T-helper 17 cell (primary cell): Measurements from ENCODE around the gene CDC7. TPM values are rescaled to one million over a fixed set of nuclear protein-coding genes. Genes with fewer than 3 reads are reported as not detected.
"Not testable (repeated sequence)": the region's sequence is repeated elsewhere in the genome, so short reads cannot be mapped to it uniquely, and the experiment has no call there.

ENCODE experiments used
- ATAC-seq: fragments of 150-1000 bp; cut with Tn5 transposase; 2 replicates; pipeline ENCODE4 v1.10.0; 2021; ENCODE audit warnings: mild to moderate bottlenecking, moderate library complexity
- DNase-seq, 3 donors: peaks; one replicate each; pipeline versions ENCODE4 v3.0.0 to v3.0.0-alpha.2; 2020 to 2021
- H3K9me3 ChIP-seq: one replicate; pipeline ENCODE4 v1.7.0; 2013; ENCODE audit warnings: low read length, mild to moderate bottlenecking; ENCODE audit not compliant: control insufficient read depth, poor library complexity, severe bottlenecking
- H3K27ac Mint-ChIP-seq: one replicate; pipeline ENCODE4 v1.8.0; 2022; ENCODE audit warnings: mild to moderate bottlenecking, moderate library complexity, mixed read lengths
- H3K27me3 Mint-ChIP-seq: one replicate; pipeline ENCODE4 v1.8.0; 2022; ENCODE audit warnings: mixed read lengths
- H3K36me3 Mint-ChIP-seq: one replicate; pipeline ENCODE4 v1.8.0; 2022; ENCODE audit warnings: low read depth, mixed read lengths
- H3K4me1 Mint-ChIP-seq: one replicate; pipeline ENCODE4 v1.8.0; 2022; ENCODE audit warnings: mild to moderate bottlenecking, mixed read lengths
- H3K4me3 Mint-ChIP-seq: one replicate; pipeline ENCODE4 v1.8.0; 2022; ENCODE audit warnings: mild to moderate bottlenecking, moderate library complexity, mixed read lengths
- total RNA-seq, 4 donors: library from RNA in 2 of 4; stranded (reverse) in 2 of 4; gene quantifications; one replicate each; pipeline ENCODE4 v1.2.3 and lab custom pipeline; 2022 to 2026

CDC7 gene
- total RNA-seq, 2 donors from 2014 or later: 5.2 to 6.5 TPM

DNA sequence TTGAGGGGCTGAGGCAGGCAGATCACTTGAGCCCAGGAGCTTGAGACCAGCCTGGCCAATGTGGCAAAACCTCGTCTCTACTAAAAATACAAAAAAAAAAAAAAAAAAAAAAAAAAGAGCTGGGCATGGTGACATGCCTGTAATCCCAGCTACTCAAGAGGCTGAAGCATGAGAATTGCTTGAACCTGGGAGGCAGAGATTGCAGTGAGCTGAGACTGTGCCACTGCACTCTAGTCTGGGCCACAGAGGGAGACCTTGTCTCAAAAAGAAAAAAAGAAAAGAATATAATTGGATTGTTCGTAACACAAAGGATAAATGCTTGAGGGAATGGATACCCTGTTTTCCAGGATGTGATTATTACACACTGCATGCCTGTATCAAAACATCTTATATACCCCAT is 18.5 kb downstream of the CDC7 start:
- not testable (repeated sequence) for ATAC-seq, DNase-seq, H3K4me1 Mint-ChIP-seq, H3K9me3 ChIP-seq, H3K4me3 Mint-ChIP-seq, H3K27ac Mint-ChIP-seq, H3K36me3 Mint-ChIP-seq, H3K27me3 Mint-ChIP-seq

DNA sequence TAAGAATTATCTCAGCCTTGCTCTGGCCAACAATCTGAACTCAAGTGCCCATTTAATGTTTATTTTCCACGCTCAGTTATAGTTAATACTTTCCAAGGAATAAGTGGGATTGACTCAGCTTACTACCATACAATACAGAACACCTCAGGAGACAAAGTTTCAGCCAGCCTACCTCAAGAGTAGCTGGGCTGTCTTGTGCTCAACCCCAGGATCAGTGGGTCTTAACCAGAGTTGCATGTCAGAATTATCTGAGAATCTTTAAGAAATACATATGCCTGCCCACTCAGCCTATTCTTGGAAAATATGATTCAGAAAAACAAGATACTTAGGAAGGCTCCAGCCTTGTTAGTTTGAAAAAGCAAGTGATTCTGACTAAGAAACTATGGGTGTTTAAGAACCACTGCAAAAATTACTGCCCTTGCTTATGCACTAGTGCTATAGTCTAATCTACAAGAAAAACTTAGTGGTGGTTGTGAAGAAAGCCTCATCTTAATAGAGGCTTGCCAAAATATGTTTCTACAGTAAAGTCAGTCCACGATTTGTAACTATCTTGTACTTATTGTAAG is 20.4 kb downstream of the CDC7 start:
- Mint-ChIP-seq H3K27ac (no peak overlapping the region), H3K36me3 (peaks cover 9% of the 10 kb centered on the region), H3K27me3 (no peaks in the 10 kb centered on the region), H3K4me3 (no peak overlapping the region), H3K4me1 (peaks cover 7% of the 10 kb centered on the region)
- no peaks in the 10 kb centered on the region for H3K9me3 ChIP-seq
- DNase-seq: no peak
- ATAC-seq: no peak

DNA sequence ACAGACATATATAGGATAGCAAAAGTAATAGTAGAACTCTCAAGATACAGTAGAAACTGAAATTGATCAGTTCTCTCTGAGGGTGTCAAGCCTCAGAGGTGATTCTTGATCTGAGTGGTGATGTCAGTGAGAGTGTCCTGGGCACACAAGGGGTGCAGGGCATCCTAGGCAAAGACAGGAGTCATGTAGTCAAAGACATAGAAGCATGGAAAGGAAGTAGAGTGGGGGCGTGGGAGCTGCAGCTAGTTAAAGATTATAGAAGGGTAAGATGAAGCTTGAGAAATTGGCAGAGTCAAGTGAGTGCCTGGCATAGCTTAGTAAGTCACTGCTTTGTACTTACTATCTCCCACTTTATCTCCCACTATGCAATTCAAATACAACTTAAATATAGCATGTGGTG is 22.8 kb downstream of the CDC7 start:
- Mint-ChIP-seq H3K27ac (no peak overlapping the region), H3K36me3 (peaks cover 3% of the 10 kb centered on the region), H3K4me3 (no peak overlapping the region), H3K27me3 (no peaks in the 10 kb centered on the region), H3K4me1 (peaks cover 7% of the 10 kb centered on the region)
- DNase-seq: no peak
- ATAC-seq: no peak
- H3K9me3 ChIP-seq: no peaks in the 10 kb centered on the region

DNA sequence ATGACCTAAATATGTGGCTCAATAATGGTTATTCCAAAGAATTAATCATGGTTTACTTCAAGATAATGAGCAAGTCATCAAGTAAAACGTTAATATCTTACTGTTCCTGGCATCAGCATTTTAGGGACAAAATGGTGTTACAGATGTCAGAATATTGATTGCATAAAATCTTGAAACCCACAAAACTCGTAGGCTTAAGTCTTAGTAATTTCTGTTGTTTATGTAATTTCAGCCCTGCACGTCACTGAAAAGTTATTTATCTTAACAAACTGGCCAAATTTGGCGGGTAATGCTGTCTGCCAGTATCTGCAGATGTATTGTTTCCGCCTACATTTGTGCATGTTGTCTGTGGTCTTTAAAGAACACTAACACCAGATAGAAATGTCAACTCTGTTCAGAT is 25.8 kb downstream of the CDC7 start:
- no peak overlapping the region for H3K27ac Mint-ChIP-seq
- peaks cover 3% of the 10 kb centered on the region for H3K36me3 Mint-ChIP-seq
- DNase-seq (no peak), ATAC-seq (no peak)
- no peak overlapping the region for H3K4me3 Mint-ChIP-seq
- no peaks in the 10 kb centered on the region for H3K9me3 ChIP-seq
- H3K4me1 Mint-ChIP-seq: peaks cover 17% of the 10 kb centered on the region
- H3K27me3 Mint-ChIP-seq: no peaks in the 10 kb centered on the region

DNA sequence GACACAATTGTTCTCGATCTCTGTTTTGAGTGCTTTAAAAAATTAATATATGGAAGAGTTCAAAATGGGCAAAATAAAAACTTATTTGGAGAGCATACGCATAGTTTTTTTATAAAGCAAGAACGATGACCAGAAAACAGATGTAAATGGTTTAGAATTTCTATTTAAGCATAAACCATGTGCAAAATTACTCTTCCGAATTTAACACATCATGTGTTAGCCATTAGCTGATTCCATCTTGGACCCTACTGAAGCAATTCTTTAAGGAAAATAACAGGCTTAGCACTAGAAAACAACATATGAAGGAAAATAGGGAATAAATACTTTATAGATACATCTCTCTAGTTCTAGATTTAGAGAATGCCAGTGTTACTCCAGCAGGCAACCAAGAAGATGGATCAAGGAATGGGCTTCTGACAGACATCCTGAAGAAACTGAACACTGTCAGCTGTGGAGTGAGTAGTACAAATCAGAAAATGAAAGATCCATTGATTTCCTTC is 26.7 kb downstream of the CDC7 start:
- Mint-ChIP-seq H3K27me3 (no peaks in the 10 kb centered on the region), H3K4me3 (no peak overlapping the region), H3K4me1 (peaks cover 20% of the 10 kb centered on the region), H3K27ac (no peak overlapping the region), H3K36me3 (peaks cover 3% of the 10 kb centered on the region)
- DNase-seq (no peak), ATAC-seq (no peak)
- H3K9me3 ChIP-seq: no peaks in the 10 kb centered on the region

DNA sequence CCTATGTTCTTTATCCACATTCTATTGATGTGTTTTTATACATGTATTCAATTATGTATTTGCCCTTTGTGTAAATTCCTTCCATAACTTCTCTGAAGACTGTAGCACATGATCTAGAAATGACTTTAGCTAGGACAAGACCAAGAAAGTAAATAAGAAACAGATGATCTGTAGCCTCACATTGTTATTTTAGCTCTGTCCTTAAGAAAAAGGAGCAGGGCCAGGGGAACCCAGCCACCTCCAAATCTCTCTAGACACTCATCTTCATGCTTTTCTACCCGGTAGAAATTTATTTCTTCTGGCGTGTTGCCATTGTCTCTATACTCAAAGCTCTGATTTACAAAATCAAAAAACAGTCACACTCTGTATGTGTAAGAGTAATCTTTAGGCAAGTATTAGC is 27.1 kb downstream of the CDC7 start:
- Mint-ChIP-seq H3K27me3 (no peaks in the 10 kb centered on the region), H3K4me1 (peaks cover 21% of the 10 kb centered on the region), H3K4me3 (no peak overlapping the region), H3K27ac (no peak overlapping the region), H3K36me3 (peaks cover 3% of the 10 kb centered on the region)
- no peaks in the 10 kb centered on the region for H3K9me3 ChIP-seq
- DNase-seq (no peak), ATAC-seq (no peak)

DNA sequence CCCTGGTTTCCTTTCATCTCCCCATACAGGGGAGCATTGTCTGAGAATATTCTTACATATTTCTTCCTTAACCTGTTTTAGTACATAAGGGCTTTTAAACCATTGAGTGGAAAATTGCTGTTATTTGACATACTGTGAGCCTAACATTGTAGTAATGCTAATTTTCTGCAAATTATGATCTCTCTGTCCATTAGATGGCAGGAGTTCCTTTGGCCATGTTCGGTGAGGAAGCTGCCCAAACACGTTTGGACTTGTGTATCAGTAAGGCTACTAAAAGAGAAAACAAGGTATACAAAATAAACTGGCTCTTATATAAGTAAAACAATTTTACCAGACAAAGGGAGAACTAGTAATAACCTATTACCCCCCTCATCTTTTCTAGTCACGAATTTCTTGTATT is 29.2 kb downstream of the CDC7 start:
- Mint-ChIP-seq H3K4me1 (peaks cover 28% of the 10 kb centered on the region), H3K36me3 (peaks cover 2% of the 10 kb centered on the region), H3K27ac (peak overlapping the region; percentile 2), H3K27me3 (no peaks in the 10 kb centered on the region), H3K4me3 (no peak overlapping the region)
- no peak for ATAC-seq
- H3K9me3 ChIP-seq: no peaks in the 10 kb centered on the region
- DNase-seq: no peak

DNA sequence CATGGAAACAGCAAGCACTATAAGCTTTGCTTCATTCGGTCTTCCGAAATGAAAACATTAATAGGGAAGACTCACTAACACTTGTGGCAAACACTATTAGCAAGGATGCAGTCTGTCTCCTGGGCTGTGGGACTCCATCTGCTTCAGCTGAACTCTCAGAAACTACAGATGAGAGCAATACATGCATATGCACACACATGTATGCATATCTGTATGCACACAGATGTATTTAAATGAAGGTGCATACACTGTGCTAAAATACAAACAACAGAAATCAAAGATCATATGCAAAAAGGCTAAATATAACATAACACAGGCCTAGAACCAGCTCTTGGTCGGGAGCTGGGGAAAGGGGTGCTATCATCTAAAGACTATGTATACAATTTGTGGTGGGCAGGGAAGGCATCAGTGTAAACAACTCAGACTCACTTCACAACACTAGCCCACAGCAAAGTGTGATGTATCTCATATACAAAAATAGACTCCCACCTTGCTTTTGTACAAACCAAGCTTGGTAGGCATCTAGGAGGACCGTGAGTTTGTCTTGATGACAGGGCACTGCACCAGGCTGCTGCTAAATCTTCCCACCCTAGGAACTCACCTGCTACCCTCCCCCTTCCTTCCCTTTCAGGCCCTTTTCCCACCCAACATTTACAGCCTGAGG is 32.8 kb downstream of the CDC7 start:
- H3K9me3 ChIP-seq: no peaks in the 10 kb centered on the region
- Mint-ChIP-seq H3K27ac (peak overlapping the region; percentile 2), H3K27me3 (no peaks in the 10 kb centered on the region), H3K36me3 (no peaks in the 10 kb centered on the region), H3K4me3 (no peak overlapping the region), H3K4me1 (peaks cover 33% of the 10 kb centered on the region)
- DNase-seq (no peak), ATAC-seq (no peak)

DNA sequence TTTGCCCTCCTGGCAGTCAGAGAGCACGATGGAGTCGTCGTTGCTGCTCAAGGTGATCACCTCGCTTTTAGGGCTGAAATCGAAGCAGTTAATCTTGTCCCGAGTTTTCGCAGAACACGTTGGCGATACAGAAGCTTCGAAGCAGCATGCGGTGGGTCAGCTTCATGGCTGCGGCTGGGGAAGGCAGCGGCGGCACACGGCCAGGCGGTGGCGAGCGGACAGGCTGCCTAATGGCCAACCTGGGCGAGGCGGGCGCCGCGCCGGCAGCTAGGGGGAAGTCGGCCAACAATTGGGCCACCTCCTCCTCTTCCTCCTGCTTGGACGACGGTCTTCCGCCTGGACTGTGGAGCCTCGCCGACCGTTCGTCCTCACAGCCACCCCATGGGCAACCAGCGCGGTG is 34.8 kb downstream of the CDC7 start:
- Mint-ChIP-seq H3K27me3 (no peaks in the 10 kb centered on the region), H3K4me3 (no peak overlapping the region), H3K4me1 (peaks cover 29% of the 10 kb centered on the region), H3K36me3 (no peaks in the 10 kb centered on the region), H3K27ac (no peak overlapping the region)
- DNase-seq (no peak), ATAC-seq (no peak)
- H3K9me3 ChIP-seq: no peaks in the 10 kb centered on the region

DNA sequence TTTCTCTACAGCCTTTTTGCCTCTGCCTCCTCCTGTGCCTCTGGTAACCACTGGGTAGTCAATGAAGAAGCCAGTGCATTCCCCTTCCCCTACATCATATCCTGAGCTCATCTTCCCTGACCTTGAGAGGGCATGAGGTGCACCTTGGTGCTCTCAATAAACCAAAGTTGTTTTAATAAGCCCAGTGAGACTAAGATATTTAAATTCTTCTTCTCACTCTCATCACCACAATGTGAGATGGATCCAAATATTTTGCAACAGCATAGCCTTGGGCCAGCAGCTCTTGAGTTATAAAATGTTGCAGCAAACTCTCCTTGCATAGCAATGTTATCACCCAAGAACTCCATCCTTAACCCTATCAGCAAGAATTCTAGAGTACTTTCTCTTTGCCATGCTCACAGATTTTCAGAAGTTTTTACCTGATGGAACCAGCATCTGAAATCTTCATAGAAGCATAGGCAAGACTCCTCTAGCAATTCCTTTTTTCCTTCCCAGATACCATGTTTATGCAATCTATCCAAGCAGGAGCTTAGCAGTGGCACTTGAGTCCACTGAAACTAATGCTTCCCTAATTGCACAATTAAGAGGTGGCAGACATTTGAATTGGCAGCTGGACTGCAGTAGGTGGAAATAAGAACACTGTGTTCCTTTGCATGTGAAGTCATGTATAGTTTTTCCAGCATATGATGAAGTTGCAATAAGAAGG is 36.8 kb downstream of the CDC7 start:
- H3K4me1 Mint-ChIP-seq: peaks cover 29% of the 10 kb centered on the region
- no peaks in the 10 kb centered on the region for H3K9me3 ChIP-seq
- no peaks in the 10 kb centered on the region for H3K27me3 Mint-ChIP-seq
- DNase-seq: no peak
- H3K36me3 Mint-ChIP-seq: no peaks in the 10 kb centered on the region
- no peak for ATAC-seq
- no peak overlapping the region for H3K4me3 Mint-ChIP-seq
- H3K27ac Mint-ChIP-seq: peak overlapping the region; percentile 8

DNA sequence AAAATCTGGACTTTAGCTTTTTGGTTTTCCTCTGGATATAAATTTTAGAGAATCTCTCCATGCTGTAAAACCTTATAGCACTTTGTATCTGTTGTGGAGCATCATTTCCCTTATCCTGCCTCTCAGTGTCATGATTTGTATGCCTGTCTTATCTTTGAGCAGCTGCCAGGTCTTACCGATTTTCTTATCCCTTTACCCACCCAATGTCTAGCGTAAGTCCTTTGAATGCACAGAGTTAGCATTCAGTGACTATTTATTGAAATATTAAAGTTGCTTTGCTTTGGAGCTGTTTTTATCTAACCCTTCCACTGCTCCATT is 37.3 kb downstream of the CDC7 start:
- Mint-ChIP-seq H3K36me3 (no peaks in the 10 kb centered on the region), H3K27ac (no peak overlapping the region), H3K27me3 (no peaks in the 10 kb centered on the region), H3K4me3 (no peak overlapping the region), H3K4me1 (peaks cover 25% of the 10 kb centered on the region)
- no peaks in the 10 kb centered on the region for H3K9me3 ChIP-seq
- DNase-seq (no peak), ATAC-seq (no peak)

DNA sequence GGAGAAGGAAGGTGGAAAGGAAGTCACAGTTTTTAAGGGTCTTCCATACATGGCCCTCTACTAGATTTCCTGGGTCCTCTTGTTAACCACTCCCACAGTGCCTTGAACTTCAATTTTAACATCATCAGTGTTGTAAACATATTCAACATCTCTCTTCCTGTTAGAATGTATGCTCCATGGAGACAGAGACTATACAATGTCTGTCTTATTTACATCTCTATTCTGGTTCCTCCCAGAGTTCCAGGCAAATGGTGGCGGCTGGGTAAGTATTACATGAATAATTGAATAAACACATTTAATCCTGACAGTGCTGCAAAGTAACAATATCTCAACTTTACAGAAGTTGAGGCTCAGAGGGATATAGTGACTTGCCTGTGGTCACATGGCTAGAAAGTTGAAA is 40.3 kb downstream of the CDC7 start:
- DNase-seq (no peak), ATAC-seq (no peak)
- no peaks in the 10 kb centered on the region for H3K9me3 ChIP-seq
- no peak overlapping the region for H3K27ac Mint-ChIP-seq
- no peak overlapping the region for H3K4me3 Mint-ChIP-seq
- H3K36me3 Mint-ChIP-seq: no peaks in the 10 kb centered on the region
- H3K27me3 Mint-ChIP-seq: no peaks in the 10 kb centered on the region
- peaks cover 17% of the 10 kb centered on the region for H3K4me1 Mint-ChIP-seq

DNA sequence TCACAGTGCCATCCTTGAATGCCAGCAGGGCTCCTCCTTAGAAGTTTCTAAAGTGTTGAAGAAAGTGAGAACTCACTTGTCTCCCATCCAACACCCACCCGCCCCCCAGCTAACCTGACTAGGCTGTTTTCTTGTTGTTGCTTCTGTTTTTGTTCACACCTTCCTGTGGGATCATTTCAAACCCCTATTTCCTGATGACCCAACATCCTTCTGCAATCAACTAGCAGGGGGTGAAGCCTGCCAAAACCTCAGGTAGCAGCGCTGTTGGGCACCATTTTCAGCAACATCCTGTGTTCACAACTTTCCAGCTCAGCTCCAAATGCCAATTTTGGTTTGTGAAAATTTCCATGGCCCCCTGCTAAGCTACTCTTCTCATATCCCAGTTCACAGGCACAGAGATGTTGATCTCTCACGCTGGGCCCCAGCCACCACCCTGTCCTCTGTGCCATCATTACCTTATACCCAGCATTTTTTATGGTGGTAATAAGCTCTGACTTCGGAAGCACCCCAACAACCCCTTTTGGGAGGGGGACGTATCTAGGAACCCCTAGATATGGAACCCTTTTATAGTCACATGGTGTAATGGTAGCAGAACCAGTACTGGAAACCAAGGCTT is 41.4 kb downstream of the CDC7 start:
- H3K9me3 ChIP-seq: no peaks in the 10 kb centered on the region
- no peak overlapping the region for H3K4me3 Mint-ChIP-seq
- peaks cover 17% of the 10 kb centered on the region for H3K4me1 Mint-ChIP-seq
- no peaks in the 10 kb centered on the region for H3K36me3 Mint-ChIP-seq
- DNase-seq (no peak), ATAC-seq (no peak)
- no peaks in the 10 kb centered on the region for H3K27me3 Mint-ChIP-seq
- H3K27ac Mint-ChIP-seq: no peak overlapping the region
